ENCODE data around the gene CISD3.
"Not testable (repeated sequence)": the region's sequence is repeated elsewhere in the genome, so short reads cannot be mapped to it uniquely, and the experiment has no call there.

The CISD3 gene

GRCh38 chr17:38707678-38708351, 22.3 kb upstream of the CISD3 start:
- no peak for DNase-seq (ENCODE audit: low read depth in 3 of 3)

- no peak for DNase-seq (ENCODE audit: low read depth in 3 of 3)
These were observed 20.9 kb upstream of the CISD3 start for GRCh38 chr17:38709104-38709820.

GRCh38 chr17:38709864-38710603, 20.1 kb upstream of the CISD3 start:
- no peak for DNase-seq (ENCODE audit: low read depth in 3 of 3)

- no peak for DNase-seq (ENCODE audit: low read depth in 3 of 3)
These were observed 19.6 kb upstream of the CISD3 start for GRCh38 chr17:38710604-38710962.

GRCh38 chr17:38710985-38711384, 19.2 kb upstream of the CISD3 start:
- DNase-seq (ENCODE audit: low read depth in 3 of 3), result no peak

GRCh38 chr17:38711792-38712571, 18.2 kb upstream of the CISD3 start:
- DNase-seq (ENCODE audit: low read depth in 3 of 3), result no peak

GRCh38 chr17:38712593-38712992, 17.5 kb upstream of the CISD3 start:
- DNase-seq (ENCODE audit: low read depth in 3 of 3), result no peak

- no peak for DNase-seq (ENCODE audit: low read depth in 3 of 3)
These were observed 16.6 kb upstream of the CISD3 start for GRCh38 chr17:38713456-38714075.

- no peak for DNase-seq (ENCODE audit: low read depth in 3 of 3)
These were observed 14.8 kb upstream of the CISD3 start for GRCh38 chr17:38715216-38715943.

GRCh38 chr17:38716368-38717005, 13.7 kb upstream of the CISD3 start:
- no peak for DNase-seq (ENCODE audit: low read depth in 3 of 3)

- DNase-seq (ENCODE audit: low read depth in 3 of 3), result no peak
These were observed 12.9 kb upstream of the CISD3 start for GRCh38 chr17:38717139-38717745.

- no peak for DNase-seq (ENCODE audit: low read depth in 3 of 3)
These were observed 10.7 kb upstream of the CISD3 start for GRCh38 chr17:38719289-38719942.

GRCh38 chr17:38719943-38720641, 10.0 kb upstream of the CISD3 start:
- no peak for DNase-seq (ENCODE audit: low read depth in 3 of 3)

GRCh38 chr17:38720941-38721340, 9.2 kb upstream of the CISD3 start:
- no peak for DNase-seq (ENCODE audit: low read depth in 3 of 3)

- DNase-seq (ENCODE audit: low read depth in 3 of 3), result no peak
These were observed 8.3 kb upstream of the CISD3 start for GRCh38 chr17:38721802-38722201.

GRCh38 chr17:38724337-38724988, 5.7 kb upstream of the CISD3 start:
- DNase-seq (ENCODE audit: low read depth in 3 of 3), result no peak

GRCh38 chr17:38725066-38725465, 5.1 kb upstream of the CISD3 start:
- DNase-seq (ENCODE audit: low read depth in 3 of 3), result no peak

- not testable (repeated sequence) for DNase-seq (ENCODE audit: low read depth in 3 of 3)
These were observed 4.0 kb upstream of the CISD3 start for GRCh38 chr17:38726145-38726544.

All from stimulated activated CD4-positive, alpha-beta T cell treated with anti-CD3 and anti-CD28 coated beads, TNF-alpha, amount 100 ng/mL, for 4 hours (primary cell).